ENCODE measurements around the gene TPRG1L.

The TPRG1L gene

GRCh38 chr1:3640121-3640837 lies 15.5 kb downstream of the TPRG1L start:
- no peak for DNase-seq
- Histone ChIP-seq H3K27me3 (replicated peaks; ENCODE audit: insufficient read depth, low read length) (no peaks in the 10 kb centered on the region), H2AFZ (ENCODE audit: low read length) (no peak overlapping the region), H3K9me3 (replicated peaks; ENCODE audit: insufficient read depth, low read length) (no peaks in the 10 kb centered on the region), H3K4me1 (ENCODE audit: low read length) (no peaks in the 10 kb centered on the region), H3K4me3 (ENCODE audit: low read length) (no peak overlapping the region), H4K20me1 (ENCODE audit: insufficient read depth, low read length) (no peaks in the 10 kb centered on the region), H3K9me2 (replicated peaks; ENCODE audit: insufficient read depth, low read length) (no peaks in the 10 kb centered on the region), H3K36me3 (replicated peaks; ENCODE audit: insufficient read depth, low read length) (peaks cover 3% of the 10 kb centered on the region; the same call in 1 of the 2 replicates), H3K79me2 (ENCODE audit: low read length) (no peaks in the 10 kb centered on the region), H3K27ac (ENCODE audit: low read length) (no peak overlapping the region), H3F3A (ENCODE audit: insufficient read depth, low read length) (no peaks in the 10 kb centered on the region), H3K9ac (ENCODE audit: low read length) (no peak overlapping the region), H3K4me2 (ENCODE audit: low read depth, low read length) (no peak overlapping the region)
- no peak for TF ChIP-seq CTCF (IDR thresholded peaks at IDR 0.05; ENCODE audit: low read length)
- TF ChIP-seq EZH2phosphoT487 (IDR thresholded peaks at IDR 0.05; ENCODE audit: low read length): no peak
- TF ChIP-seq EZH2 (optimal IDR thresholded peaks at IDR 0.05; ENCODE audit: low read depth, low read length): no peak

DNA sequence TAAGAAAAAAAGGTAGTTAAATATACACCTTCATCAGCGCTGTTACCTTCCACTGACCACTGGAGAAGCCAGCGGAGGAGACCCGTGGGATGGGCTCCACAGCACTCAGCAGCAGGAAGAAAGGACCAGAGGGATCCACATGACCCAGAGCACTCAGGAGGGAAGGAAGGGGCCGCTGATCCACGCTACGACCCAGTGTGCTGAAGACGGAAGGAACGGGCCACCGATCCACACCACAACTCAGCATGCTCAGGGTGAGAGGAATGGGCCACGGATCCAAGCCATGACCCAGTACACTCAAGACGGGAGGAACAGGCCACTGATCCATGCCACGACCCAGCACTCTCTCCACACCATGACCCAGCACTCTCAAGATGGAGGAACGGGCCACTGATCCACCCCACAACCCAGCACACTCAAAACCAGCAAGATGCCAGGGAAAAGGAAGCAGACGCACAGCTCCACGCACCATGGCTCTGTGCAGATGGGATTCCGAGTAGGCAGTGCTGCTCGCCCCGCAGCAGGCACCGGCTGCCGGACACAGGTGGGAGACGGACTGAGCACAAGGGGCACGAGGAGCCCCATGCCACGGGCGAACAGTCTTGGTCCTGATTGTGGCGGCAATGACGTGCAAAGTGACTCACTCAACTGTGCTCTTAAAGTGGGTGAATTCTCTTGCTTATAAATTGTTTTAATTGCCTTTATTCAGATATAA lies 16.4 kb downstream of the TPRG1L start:
- H3K27ac ChIP-seq (ENCODE audit: low read length): no peak overlapping the region
- H3K9ac ChIP-seq (ENCODE audit: low read length): no peak overlapping the region
- no peaks in the 10 kb centered on the region for H3K27me3 ChIP-seq (replicated peaks; ENCODE audit: insufficient read depth, low read length)
- H3K4me3 ChIP-seq (ENCODE audit: low read length): no peak overlapping the region
- peaks cover 3% of the 10 kb centered on the region; the same call in 1 of the 2 replicates for H3K36me3 ChIP-seq (replicated peaks; ENCODE audit: insufficient read depth, low read length)
- no peak for DNase-seq
- no peaks in the 10 kb centered on the region for H4K20me1 ChIP-seq (ENCODE audit: insufficient read depth, low read length)
- H3K79me2 ChIP-seq (ENCODE audit: low read length): no peaks in the 10 kb centered on the region
- no peak overlapping the region for H3K4me2 ChIP-seq (ENCODE audit: low read depth, low read length)
- H3K9me3 ChIP-seq (replicated peaks; ENCODE audit: insufficient read depth, low read length): no peaks in the 10 kb centered on the region
- no peaks in the 10 kb centered on the region for H3K4me1 ChIP-seq (ENCODE audit: low read length)
- TF ChIP-seq EZH2phosphoT487 (IDR thresholded peaks at IDR 0.05; ENCODE audit: low read length): no peak
- TF ChIP-seq EZH2 (optimal IDR thresholded peaks at IDR 0.05; ENCODE audit: low read depth, low read length): no peak
- no peak for TF ChIP-seq CTCF (IDR thresholded peaks at IDR 0.05; ENCODE audit: low read length)
- no peak overlapping the region for H2AFZ ChIP-seq (ENCODE audit: low read length)
- H3F3A ChIP-seq (ENCODE audit: insufficient read depth, low read length): no peaks in the 10 kb centered on the region; the same call in 1 of the 2 replicates
- no peaks in the 10 kb centered on the region for H3K9me2 ChIP-seq (replicated peaks; ENCODE audit: insufficient read depth, low read length)

GRCh38 chr1:3641816-3642215 lies 17.0 kb downstream of the TPRG1L start:
- H2AFZ ChIP-seq (ENCODE audit: low read length): no peak overlapping the region
- H3K27ac ChIP-seq (ENCODE audit: low read length): no peak overlapping the region
- no peaks in the 10 kb centered on the region for H3K79me2 ChIP-seq (ENCODE audit: low read length)
- no peaks in the 10 kb centered on the region for H3K9me3 ChIP-seq (replicated peaks; ENCODE audit: insufficient read depth, low read length)
- H3K4me2 ChIP-seq (ENCODE audit: low read depth, low read length): no peak overlapping the region
- peaks cover 3% of the 10 kb centered on the region; the same call in 1 of the 2 replicates for H3K36me3 ChIP-seq (replicated peaks; ENCODE audit: insufficient read depth, low read length)
- no peaks in the 10 kb centered on the region for H3K9me2 ChIP-seq (replicated peaks; ENCODE audit: insufficient read depth, low read length)
- no peaks in the 10 kb centered on the region for H3K4me1 ChIP-seq (ENCODE audit: low read length)
- H3K27me3 ChIP-seq (replicated peaks; ENCODE audit: insufficient read depth, low read length): no peaks in the 10 kb centered on the region
- H4K20me1 ChIP-seq (ENCODE audit: insufficient read depth, low read length): no peaks in the 10 kb centered on the region
- no peak for TF ChIP-seq EZH2 (optimal IDR thresholded peaks at IDR 0.05; ENCODE audit: low read depth, low read length)
- no peak overlapping the region for H3K9ac ChIP-seq (ENCODE audit: low read length)
- no peak overlapping the region for H3K4me3 ChIP-seq (ENCODE audit: low read length)
- H3F3A ChIP-seq (ENCODE audit: insufficient read depth, low read length): no peaks in the 10 kb centered on the region; the same call in 1 of the 2 replicates
- DNase-seq: no peak

All from MM.1S (cell line).